Adrenal gland (tissue), 5 donors: Measurements from ENCODE around the gene GRAMD2A.

Experiments
- CTCF ChIP-seq, 6 experiments: fragments of 450-650 bp in 4 of 6; fragments of 200-600 bp in 2 of 6; sonication (generic) in 1 of 6; IDR thresholded peaks; 1 replicate in 5 of 6; 2 replicates in 1 of 6; pipeline versions ENCODE4 v1.5.1 to v1.8.0; 2016 to 2021; ENCODE audit warnings: antibody characterized with exemption in 6 of 6, mild to moderate bottlenecking in 2 of 6, moderate library complexity in 1 of 6
- POLR2A ChIP-seq, 2 donors: fragments of 450-650 bp; IDR thresholded peaks; one replicate each; pipeline ENCODE4 v1.6.1; 2017; ENCODE audit warnings: antibody characterized with exemption in 2 of 2, mild to moderate bottlenecking in 2 of 2, moderate library complexity in 1 of 2
- donor health status: DM: no; HTN: no; CAD: no.

- TF ChIP-seq CTCF (IDR thresholded peaks at IDR 0.05) (no peak), POLR2A (IDR thresholded peaks at IDR 0.05) (no peak)
Observed at GRCh38 chr15:72239652-72240051, 42.1 kb upstream of the GRAMD2A start.
